BLaER1 (cell line): Measurements from ENCODE around the gene OBP2B.

ENCODE experiments used
- H3K27ac ChIP-seq: shearing (Covaris generic); formaldehyde crosslinking; 2 replicates; pipeline ENCODE4 v1.8.1; 2022
- H3K27me3 ChIP-seq: shearing (Covaris generic); formaldehyde crosslinking; 2 replicates; pipeline ENCODE4 v1.8.1; 2022
- H3K36me3 ChIP-seq: shearing (Covaris generic); formaldehyde crosslinking; 2 replicates; pipeline ENCODE4 v1.8.1; 2022
- H3K4me1 ChIP-seq: shearing (Covaris generic); formaldehyde crosslinking; 2 replicates; pipeline ENCODE4 v1.8.1; 2022
- H3K4me2 ChIP-seq: shearing (Covaris generic); formaldehyde crosslinking; 2 replicates; pipeline ENCODE4 v1.8.1; 2022
- H3K4me3 ChIP-seq: shearing (Covaris generic); formaldehyde crosslinking; 2 replicates; pipeline ENCODE4 v1.8.1; 2022
- H3K9ac ChIP-seq: shearing (Covaris generic); formaldehyde crosslinking; 2 replicates; pipeline ENCODE4 v1.8.1; 2022
- H3K9me3 ChIP-seq: shearing (Covaris generic); formaldehyde crosslinking; 2 replicates; pipeline ENCODE4 v1.8.1; 2022
- H4K20me1 ChIP-seq: shearing (Covaris generic); formaldehyde crosslinking; 2 replicates; pipeline ENCODE4 v1.8.1; 2022
- Cebpa-rat ChIP-seq: shearing (Covaris generic); IDR thresholded peaks from 2 replicates; pipeline ENCODE4 v1.8.1; 2022

The OBP2B gene

DNA sequence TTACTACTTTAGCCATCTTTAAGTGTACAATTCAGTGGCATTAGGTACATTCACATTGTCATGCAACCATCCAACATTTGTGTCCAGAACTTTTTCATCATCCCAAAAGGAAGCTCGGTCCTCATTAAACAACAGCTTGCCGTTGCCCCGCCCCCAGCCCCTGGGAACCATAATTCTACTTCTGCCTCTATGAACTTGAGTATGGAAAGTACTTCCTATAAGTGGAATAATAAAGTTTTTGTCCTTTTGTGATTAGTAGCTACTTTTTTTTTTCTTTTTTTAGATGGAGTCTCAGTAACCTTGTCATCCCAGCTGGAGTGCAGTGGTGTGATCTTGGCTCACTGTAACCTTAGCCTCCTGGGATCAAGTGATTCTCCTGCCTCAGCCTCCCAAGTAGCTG is 50.4 kb downstream of the OBP2B start:
- Histone ChIP-seq H3K9ac (no peak overlapping the region), H3K9me3 (no peaks in the 10 kb centered on the region), H3K4me2 (no peak overlapping the region), H3K27ac (no peak overlapping the region), H3K36me3 (peaks cover 70% of the 10 kb centered on the region), H3K4me1 (peaks cover 35% of the 10 kb centered on the region), H3K4me3 (no peak overlapping the region), H3K27me3 (no peaks in the 10 kb centered on the region), H4K20me1 (peaks cover 92% of the 10 kb centered on the region)
- TF ChIP-seq Cebpa-rat: no peak
